Lower leg skin (tissue), 4 donors: ENCODE results near the gene MYO1E. TPM values are rescaled to one million over a fixed set of nuclear protein-coding genes. Genes with fewer than 3 reads are reported as not detected.

ENCODE experiments used
- DNase-seq, 2 donors: peaks; one replicate each; pipeline ENCODE4 v3.0.0-alpha.2; 2019; ENCODE audit warnings: low spot score in 2 of 2
- H3K4me3 ChIP-seq: fragments of 200-600 bp; sonication (generic); 2 replicates; pipeline ENCODE4 v1.5.1; 2017; ENCODE audit warnings: mild to moderate bottlenecking, low read depth; ENCODE audit not compliant: poor library complexity, severe bottlenecking
- POLR2A ChIP-seq, 2 donors: fragments of 450-650 bp; IDR thresholded peaks; one replicate each; pipeline ENCODE4 v1.6.1; 2016 to 2017; ENCODE audit warnings: antibody characterized with exemption in 2 of 2, mild to moderate bottlenecking in 1 of 2, moderate library complexity in 1 of 2
- WGBS, 2 donors: methylation state at CpG; one replicate each; pipeline ENCODE4 v1.1.5; 2018; 5-methylcytosine and 5-hydroxymethylcytosine counted together
- intact Hi-C: fragments of 100-400 bp; cut with DNase I; formaldehyde crosslinking; loops from one replicate; pipeline ENCODE4 v1.15.0; 2023; ENCODE audit warnings: low total_unique reads
- total RNA-seq, 4 donors: library from RNA; depleted of rRNA; stranded (reverse); fragments of >200 nt; gene quantifications; one replicate each; pipeline ENCODE4 v1.1.0, GENCODE V29; 2016
- TF ChIP-seq, protein P1 (sequence below), 3 donors: fragments of 450-650 bp; IDR thresholded peaks; one replicate each; pipeline ENCODE4 v1.5.1; 2016; ENCODE audit warnings: antibody characterized with exemption in 3 of 3, mild to moderate bottlenecking in 3 of 3, moderate library complexity in 2 of 3

Gene MYO1E
- total RNA-seq, 4 donors from 2014 or later = 134 to 218 (median 183) TPM

DNA sequence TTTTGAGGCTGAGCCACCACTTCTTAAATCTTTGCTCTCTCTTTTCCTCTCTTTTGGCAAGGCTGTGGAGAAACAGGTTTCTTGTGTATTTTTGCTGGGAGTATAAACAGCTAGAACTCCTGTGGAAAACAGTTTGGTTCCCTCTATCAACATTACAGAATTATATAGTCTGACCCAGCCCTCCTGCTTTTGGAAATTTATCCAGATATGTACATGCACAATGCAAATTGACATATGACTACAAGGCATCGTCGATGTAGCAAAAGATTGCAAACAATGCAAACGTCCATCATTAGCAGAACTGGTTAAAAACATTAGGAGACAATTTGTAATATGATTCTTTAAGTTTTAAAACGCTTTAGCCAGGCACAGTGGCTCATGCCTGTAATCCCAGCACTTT, 12.5 kb upstream of the MYO1E start:
- 80 to 87% methylated on average over 4 of the region's 4 CpGs for WGBS, 2 donors
- no peak for DNase-seq
- H3K4me3 ChIP-seq = no peak overlapping the region
- TF ChIP-seq POLR2A (IDR thresholded peaks at IDR 0.05) = no peak
- TF ChIP-seq, protein P1, sequence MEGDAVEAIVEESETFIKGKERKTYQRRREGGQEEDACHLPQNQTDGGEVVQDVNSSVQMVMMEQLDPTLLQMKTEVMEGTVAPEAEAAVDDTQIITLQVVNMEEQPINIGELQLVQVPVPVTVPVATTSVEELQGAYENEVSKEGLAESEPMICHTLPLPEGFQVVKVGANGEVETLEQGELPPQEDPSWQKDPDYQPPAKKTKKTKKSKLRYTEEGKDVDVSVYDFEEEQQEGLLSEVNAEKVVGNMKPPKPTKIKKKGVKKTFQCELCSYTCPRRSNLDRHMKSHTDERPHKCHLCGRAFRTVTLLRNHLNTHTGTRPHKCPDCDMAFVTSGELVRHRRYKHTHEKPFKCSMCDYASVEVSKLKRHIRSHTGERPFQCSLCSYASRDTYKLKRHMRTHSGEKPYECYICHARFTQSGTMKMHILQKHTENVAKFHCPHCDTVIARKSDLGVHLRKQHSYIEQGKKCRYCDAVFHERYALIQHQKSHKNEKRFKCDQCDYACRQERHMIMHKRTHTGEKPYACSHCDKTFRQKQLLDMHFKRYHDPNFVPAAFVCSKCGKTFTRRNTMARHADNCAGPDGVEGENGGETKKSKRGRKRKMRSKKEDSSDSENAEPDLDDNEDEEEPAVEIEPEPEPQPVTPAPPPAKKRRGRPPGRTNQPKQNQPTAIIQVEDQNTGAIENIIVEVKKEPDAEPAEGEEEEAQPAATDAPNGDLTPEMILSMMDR (IDR thresholded peaks at IDR 0.05) = no peak
- intact Hi-C loops = no loop called here

DNA sequence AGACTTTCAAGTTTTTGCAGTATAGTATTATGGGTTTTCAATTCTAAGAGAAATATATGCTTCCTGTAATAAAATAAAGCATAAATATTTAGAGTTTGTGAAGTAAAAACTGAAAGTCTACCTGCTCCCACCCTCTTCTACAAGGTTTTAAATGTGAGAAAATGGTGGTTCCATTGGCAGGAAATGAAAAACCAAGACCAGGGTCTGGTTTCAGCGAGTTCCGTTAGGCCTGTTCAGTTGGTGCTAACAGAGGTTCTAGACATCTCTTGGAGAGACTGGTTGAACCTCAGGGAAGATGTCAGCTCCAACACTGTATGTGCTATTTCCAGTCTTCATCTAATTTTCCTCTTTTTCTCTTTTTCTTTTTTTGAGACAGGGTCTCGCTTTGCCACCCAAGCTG, 11.8 kb upstream of the MYO1E start:
- TF ChIP-seq POLR2A (IDR thresholded peaks at IDR 0.05) = no peak
- TF ChIP-seq, protein P1 (IDR thresholded peaks at IDR 0.05) = no peak
- no peak for DNase-seq
- no peak overlapping the region for H3K4me3 ChIP-seq
- WGBS, 2 donors = 98 to 100% methylated on average over 3 of the region's 3 CpGs
- intact Hi-C loops = no loop called here

DNA sequence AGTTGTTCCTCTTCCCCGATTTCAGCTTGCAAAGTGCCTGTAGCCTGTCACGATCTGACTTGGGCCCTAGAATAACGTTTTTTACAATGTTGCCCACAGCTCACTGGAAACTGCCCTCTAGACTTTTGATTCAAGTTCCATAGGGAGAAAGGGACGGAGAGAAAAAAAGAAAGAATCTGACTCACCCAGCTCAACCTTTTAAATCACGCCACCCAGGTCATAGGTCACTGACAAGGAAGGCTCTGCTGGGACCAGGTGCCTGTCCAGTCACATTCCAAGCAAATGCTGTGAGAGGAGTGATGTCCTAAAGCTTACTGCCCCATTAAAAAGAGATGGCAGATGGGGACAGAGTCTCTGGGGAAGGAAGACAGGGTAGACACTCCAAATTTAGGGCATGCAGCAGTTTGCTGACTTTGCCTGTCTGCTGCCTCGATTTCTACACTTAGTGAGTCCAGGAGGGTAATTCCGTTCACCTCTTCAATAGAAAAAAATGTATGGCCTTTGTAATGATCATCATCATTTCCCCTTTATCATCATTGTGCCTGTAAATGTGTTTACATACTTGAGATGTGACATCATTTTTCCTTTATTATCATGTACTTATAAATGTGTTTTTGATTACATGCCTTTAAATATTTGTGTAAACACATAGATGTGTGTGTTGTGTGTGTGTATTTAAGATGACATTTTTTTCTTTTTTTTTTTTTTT, 8.4 kb upstream of the MYO1E start:
- no peak for TF ChIP-seq POLR2A (IDR thresholded peaks at IDR 0.05)
- TF ChIP-seq, protein P1 (IDR thresholded peaks at IDR 0.05) = no peak
- DNase-seq = no peak
- WGBS, 2 donors = 65 to 68% methylated on average over 7 of the region's 7 CpGs
- intact Hi-C loops = loop anchor here (2.0 kb wide), 1 partner anchor 14 kb away; no protein-coding TSS in a partner anchor
- H3K4me3 ChIP-seq = no peak overlapping the region

DNA sequence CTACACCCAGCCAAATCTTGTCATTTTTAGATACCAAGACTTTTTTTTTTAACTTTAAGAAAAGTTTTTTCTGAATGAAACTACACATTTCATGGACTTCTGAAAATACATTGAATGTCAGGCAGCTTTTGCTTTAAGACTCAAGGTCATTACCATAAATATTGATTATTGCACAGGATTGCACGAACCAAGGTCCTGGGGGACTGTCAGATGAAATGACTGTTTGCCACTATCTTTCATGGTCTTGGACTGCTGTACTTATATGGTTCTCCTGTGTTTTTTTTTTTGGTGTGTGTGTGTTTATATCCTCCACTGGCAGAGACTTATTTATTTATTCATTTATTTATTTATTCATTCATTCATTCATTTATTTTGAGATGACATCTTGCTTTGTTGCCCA, 6.9 kb upstream of the MYO1E start:
- intact Hi-C loops = no loop called here
- WGBS, 2 donors = 97 to 100% methylated on average over 1 of the region's 1 CpG
- no peak for DNase-seq

DNA sequence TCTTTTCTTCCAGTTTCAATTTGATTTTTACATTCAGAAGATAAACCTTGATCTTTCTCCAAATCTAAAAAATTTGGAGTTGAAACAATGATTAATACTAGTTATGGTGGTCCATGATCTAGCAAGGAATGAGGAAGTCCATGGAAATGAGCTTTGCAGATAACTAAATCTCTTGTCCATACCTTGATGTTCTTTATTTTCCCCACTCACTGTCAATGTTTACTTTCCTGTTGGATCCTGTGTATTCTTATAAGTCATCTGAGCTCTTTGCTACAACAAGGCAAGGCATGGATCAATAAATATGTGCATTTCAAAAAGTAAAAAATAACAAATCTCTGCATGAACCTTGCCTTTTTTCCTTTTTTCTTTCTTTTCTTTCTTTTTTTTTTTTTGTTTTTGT, 6.2 kb upstream of the MYO1E start:
- TF ChIP-seq, protein P1 (IDR thresholded peaks at IDR 0.05) = no peak
- no peak for TF ChIP-seq POLR2A (IDR thresholded peaks at IDR 0.05)
- intact Hi-C loops = no loop called here
- no peak for DNase-seq
- no peak overlapping the region for H3K4me3 ChIP-seq

More for the DNA sequence above, 6.9 kb upstream of the MYO1E start:
- no peak overlapping the region for H3K4me3 ChIP-seq
- TF ChIP-seq POLR2A (IDR thresholded peaks at IDR 0.05) = no peak
- TF ChIP-seq, protein P1 (IDR thresholded peaks at IDR 0.05) = no peak

DNA sequence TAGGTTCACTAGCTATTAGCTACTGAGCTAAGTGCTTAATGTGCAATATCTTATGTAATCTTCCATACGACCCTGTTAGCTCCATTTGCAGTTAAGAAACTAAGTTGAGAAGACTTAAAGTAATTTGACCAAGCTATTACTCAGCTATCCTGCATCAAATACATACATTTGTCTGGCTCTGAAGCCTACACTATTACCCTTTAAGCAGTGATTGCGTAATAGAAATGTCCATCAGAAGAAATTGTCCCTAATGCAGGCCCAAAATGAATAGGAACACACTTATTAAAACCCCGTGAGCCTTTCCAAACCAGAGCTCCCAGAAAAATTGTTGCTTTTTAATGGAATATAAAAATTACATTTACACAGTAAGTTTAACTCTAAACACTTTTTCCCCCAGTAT, 5.3 kb upstream of the MYO1E start:
- no peak for DNase-seq
- TF ChIP-seq, protein P1 (IDR thresholded peaks at IDR 0.05) = no peak
- TF ChIP-seq POLR2A (IDR thresholded peaks at IDR 0.05) = no peak
- 51 to 71% methylated on average over 3 of the region's 3 CpGs for WGBS, 2 donors
- intact Hi-C loops = no loop called here
- no peak overlapping the region for H3K4me3 ChIP-seq
